ENCODE measurements around the gene STIL.
"Not testable (repeated sequence)": the region's sequence is repeated elsewhere in the genome, so short reads cannot be mapped to it uniquely, and the experiment has no call there.

STIL gene

GRCh38 chr1:47313915-47314664 lies at the start of gene STIL:
STIL (minus strand) TSS chr1:47314147; CDS start chr1:47310319, 3,828 bp downstream.
- Mint-ChIP-seq H3K27ac (peak within 1 kb of the TSS; percentile 97), H3K9me3 (no peaks in the 10 kb centered on the region), H3K4me1 (ENCODE audit: low read depth) (peaks cover 24% of the 10 kb centered on the region), H3K4me3 (peak within 1 kb of the TSS; percentile 91), H3K36me3 (ENCODE audit: low read depth) (peaks cover 17% of the 10 kb centered on the region), H3K27me3 (ENCODE audit: low read depth) (no peaks in the 10 kb centered on the region)

- Mint-ChIP-seq H3K9me3 (no peaks in the 10 kb centered on the region), H3K36me3 (ENCODE audit: low read depth) (no peaks in the 10 kb centered on the region), H3K27ac (no peak overlapping the region), H3K4me1 (ENCODE audit: low read depth) (peaks cover 3% of the 10 kb centered on the region), H3K27me3 (ENCODE audit: low read depth) (no peaks in the 10 kb centered on the region), H3K4me3 (no peak overlapping the region)
These were observed 48.9 kb upstream of the STIL start for GRCh38 chr1:47362828-47363227.

GRCh38 chr1:47361380-47361779 lies 47.4 kb upstream of the STIL start:
- no peaks in the 10 kb centered on the region for H3K36me3 Mint-ChIP-seq (ENCODE audit: low read depth)
- no peaks in the 10 kb centered on the region for H3K27me3 Mint-ChIP-seq (ENCODE audit: low read depth)

GRCh38 chr1:47351305-47351704 lies 37.4 kb upstream of the STIL start:
- Mint-ChIP-seq H3K9me3 (no peaks in the 10 kb centered on the region), H3K36me3 (ENCODE audit: low read depth) (peaks cover 7% of the 10 kb centered on the region), H3K27ac (peak overlapping the region; percentile 81), H3K27me3 (ENCODE audit: low read depth) (no peaks in the 10 kb centered on the region), H3K4me3 (no peak overlapping the region), H3K4me1 (ENCODE audit: low read depth) (peaks cover 7% of the 10 kb centered on the region)

More at GRCh38 chr1:47361380-47361779, 47.4 kb upstream of the STIL start:
- H3K9me3 Mint-ChIP-seq, result no peaks in the 10 kb centered on the region
- H3K4me3 Mint-ChIP-seq, result no peak overlapping the region
- peaks cover 3% of the 10 kb centered on the region for H3K4me1 Mint-ChIP-seq (ENCODE audit: low read depth)
- no peak overlapping the region for H3K27ac Mint-ChIP-seq

- Mint-ChIP-seq H3K9me3 (no peaks in the 10 kb centered on the region), H3K27me3 (ENCODE audit: low read depth) (no peaks in the 10 kb centered on the region), H3K36me3 (ENCODE audit: low read depth) (peaks cover 7% of the 10 kb centered on the region), H3K4me1 (ENCODE audit: low read depth) (peaks cover 5% of the 10 kb centered on the region), H3K4me3 (no peak overlapping the region), H3K27ac (no peak overlapping the region)
These were observed 34.3 kb upstream of the STIL start for GRCh38 chr1:47348246-47348645.

GRCh38 chr1:47347735-47348134 lies 33.8 kb upstream of the STIL start:
- Mint-ChIP-seq H3K27me3 (ENCODE audit: low read depth) (no peaks in the 10 kb centered on the region), H3K4me3 (no peak overlapping the region), H3K27ac (no peak overlapping the region), H3K4me1 (ENCODE audit: low read depth) (peaks cover 5% of the 10 kb centered on the region), H3K36me3 (ENCODE audit: low read depth) (peaks cover 7% of the 10 kb centered on the region), H3K9me3 (no peaks in the 10 kb centered on the region)

- not testable (repeated sequence) for H3K27ac Mint-ChIP-seq; H3K4me3 Mint-ChIP-seq; H3K9me3 Mint-ChIP-seq; H3K27me3 Mint-ChIP-seq (ENCODE audit: low read depth); H3K36me3 Mint-ChIP-seq (ENCODE audit: low read depth); H3K4me1 Mint-ChIP-seq (ENCODE audit: low read depth)
These were observed 33.0 kb upstream of the STIL start for GRCh38 chr1:47346979-47347378.

- Mint-ChIP-seq H3K4me1 (ENCODE audit: low read depth) (peaks cover 18% of the 10 kb centered on the region), H3K4me3 (no peak overlapping the region), H3K9me3 (no peaks in the 10 kb centered on the region), H3K36me3 (ENCODE audit: low read depth) (peaks cover 2% of the 10 kb centered on the region), H3K27me3 (ENCODE audit: low read depth) (no peaks in the 10 kb centered on the region), H3K27ac (no peak overlapping the region)
These were observed 26.3 kb upstream of the STIL start for GRCh38 chr1:47340227-47340626.

- H3K4me3 Mint-ChIP-seq, result no peak overlapping the region
- H3K27me3 Mint-ChIP-seq (ENCODE audit: low read depth), result no peaks in the 10 kb centered on the region
- no peak overlapping the region for H3K27ac Mint-ChIP-seq
- H3K9me3 Mint-ChIP-seq, result no peaks in the 10 kb centered on the region
- H3K36me3 Mint-ChIP-seq (ENCODE audit: low read depth), result peaks cover 4% of the 10 kb centered on the region
- peaks cover 21% of the 10 kb centered on the region for H3K4me1 Mint-ChIP-seq (ENCODE audit: low read depth)
These were observed 24.5 kb upstream of the STIL start for GRCh38 chr1:47338249-47339077.

GRCh38 chr1:47337350-47337749 lies 23.4 kb upstream of the STIL start:
- Mint-ChIP-seq H3K27ac (no peak overlapping the region), H3K36me3 (ENCODE audit: low read depth) (peaks cover 4% of the 10 kb centered on the region), H3K4me3 (no peak overlapping the region), H3K9me3 (no peaks in the 10 kb centered on the region), H3K27me3 (ENCODE audit: low read depth) (no peaks in the 10 kb centered on the region), H3K4me1 (ENCODE audit: low read depth) (peaks cover 21% of the 10 kb centered on the region)

- Mint-ChIP-seq H3K27me3 (ENCODE audit: low read depth) (no peaks in the 10 kb centered on the region), H3K4me1 (ENCODE audit: low read depth) (peaks cover 15% of the 10 kb centered on the region), H3K36me3 (ENCODE audit: low read depth) (peaks cover 4% of the 10 kb centered on the region), H3K27ac (peak overlapping the region; percentile 95), H3K4me3 (peak overlapping the region; percentile 91), H3K9me3 (no peaks in the 10 kb centered on the region)
These were observed 21.0 kb upstream of the STIL start for GRCh38 chr1:47334765-47335435.

- Mint-ChIP-seq H3K27me3 (ENCODE audit: low read depth) (no peaks in the 10 kb centered on the region), H3K36me3 (ENCODE audit: low read depth) (peaks cover 4% of the 10 kb centered on the region), H3K9me3 (no peaks in the 10 kb centered on the region), H3K27ac (peak overlapping the region; percentile 95), H3K4me1 (ENCODE audit: low read depth) (peaks cover 12% of the 10 kb centered on the region), H3K4me3 (peak overlapping the region; percentile 91)
These were observed 20.2 kb upstream of the STIL start for GRCh38 chr1:47333922-47334764.

- peak within 1 kb of the TSS; percentile 95 for H3K27ac Mint-ChIP-seq
- H3K4me1 Mint-ChIP-seq (ENCODE audit: low read depth), result peaks cover 12% of the 10 kb centered on the region
- H3K9me3 Mint-ChIP-seq, result no peaks in the 10 kb centered on the region
- peaks cover 5% of the 10 kb centered on the region for H3K36me3 Mint-ChIP-seq (ENCODE audit: low read depth)
- H3K27me3 Mint-ChIP-seq (ENCODE audit: low read depth), result no peaks in the 10 kb centered on the region
- peak within 1 kb of the TSS; percentile 91 for H3K4me3 Mint-ChIP-seq
These were observed 19.6 kb upstream of the STIL start, which contains the start of gene CMPK1 for GRCh38 chr1:47333578-47333921. CMPK1 (plus strand) TSS chr1:47333790; CDS start chr1:47333946, 156 bp downstream.
